Dermis microvascular lymphatic vessel endothelial cell (primary cell): ENCODE data around the gene ACTL7B. TPM values are rescaled to one million over a fixed set of nuclear protein-coding genes. Genes with fewer than 3 reads are reported as not detected.

Source experiments
- total RNA-seq: library from RNA; depleted of rRNA; stranded (reverse); fragments of >200 nt; gene quantifications from 2 replicates; pipeline ENCODE4 v1.2.1, GENCODE V29; 2014

Gene ACTL7B
- total RNA-seq, 1 donor from 2014 or later: not detected

Other genes with a start within 250 kb of the ACTL7B start
- not detected in 2 replicates for gene ACTL7A, start 6.3 kb upstream of the ACTL7B start, total RNA-seq
- gene ELP1, start 78.1 kb upstream of the ACTL7B start, total RNA-seq: 25.5 and 28.3 TPM in 2 replicates
- gene ABITRAM, start 78.4 kb upstream of the ACTL7B start, total RNA-seq: 2.7 and 3.2 TPM in 2 replicates
- 93.3 and 108 TPM in 2 replicates for gene CTNNAL1, start 157.5 kb upstream of the ACTL7B start, total RNA-seq